Progenitor cell of endocrine pancreas (in vitro differentiated cells): ENCODE results near the gene PITX2. TPM values are rescaled to one million over a fixed set of nuclear protein-coding genes. Genes with fewer than 3 reads are reported as not detected.

Experiments used
- DNase-seq: peaks from one replicate; pipeline ENCODE4 v3.0.0; 2021; ENCODE audit warnings: low spot score; ENCODE audit not compliant: unreplicated experiment
- H3K27ac Mint-ChIP-seq: 2 replicates; pipeline ENCODE4 v1.8.0; 2021; ENCODE audit warnings: mild to moderate bottlenecking, moderate library complexity, mixed read lengths
- H3K27me3 Mint-ChIP-seq: 2 replicates; pipeline ENCODE4 v1.8.0; 2021; ENCODE audit warnings: mixed read lengths
- H3K36me3 Mint-ChIP-seq: 2 replicates; pipeline ENCODE4 v1.8.0; 2022; ENCODE audit warnings: mixed read lengths; ENCODE audit not compliant: insufficient read depth
- H3K4me1 Mint-ChIP-seq: 2 replicates; pipeline ENCODE4 v1.8.0; 2021; ENCODE audit warnings: low read depth, mixed read lengths
- H3K4me3 Mint-ChIP-seq: 2 replicates; pipeline ENCODE4 v1.8.0; 2021; ENCODE audit warnings: low read depth, mild to moderate bottlenecking, moderate library complexity, mixed read lengths
- H3K9me3 Mint-ChIP-seq: 2 replicates; pipeline ENCODE4 v1.8.0; 2021; ENCODE audit warnings: low read depth, mixed read lengths
- total RNA-seq: library from RNA; stranded (reverse); gene quantifications from 2 replicates; pipeline ENCODE4 v1.2.1, GENCODE V29; 2021
- TF ChIP-seq, protein P1 (sequence below): fragments of 200-600 bp; sonication (generic); IDR thresholded peaks from one replicate; pipeline ENCODE4 v1.5.0; 2021; ENCODE audit warnings: antibody characterized with exemption, mild to moderate bottlenecking; ENCODE audit not compliant: unreplicated experiment

The PITX2 gene
- total RNA-seq, 1 donor from 2014 or later: 5.3 TPM

- Mint-ChIP-seq H3K36me3 (no peaks in the 10 kb centered on the region), H3K27me3 (peaks cover 95% of the 10 kb centered on the region), H3K4me1 (peaks cover 36% of the 10 kb centered on the region)
These were observed 13.3 kb upstream of the PITX2 start for GRCh38 chr4:110636171-110636679.

GRCh38 chr4:110635163-110635865 is 12.4 kb upstream of the PITX2 start:
- DNase-seq: no peak
- TF ChIP-seq, protein P1, sequence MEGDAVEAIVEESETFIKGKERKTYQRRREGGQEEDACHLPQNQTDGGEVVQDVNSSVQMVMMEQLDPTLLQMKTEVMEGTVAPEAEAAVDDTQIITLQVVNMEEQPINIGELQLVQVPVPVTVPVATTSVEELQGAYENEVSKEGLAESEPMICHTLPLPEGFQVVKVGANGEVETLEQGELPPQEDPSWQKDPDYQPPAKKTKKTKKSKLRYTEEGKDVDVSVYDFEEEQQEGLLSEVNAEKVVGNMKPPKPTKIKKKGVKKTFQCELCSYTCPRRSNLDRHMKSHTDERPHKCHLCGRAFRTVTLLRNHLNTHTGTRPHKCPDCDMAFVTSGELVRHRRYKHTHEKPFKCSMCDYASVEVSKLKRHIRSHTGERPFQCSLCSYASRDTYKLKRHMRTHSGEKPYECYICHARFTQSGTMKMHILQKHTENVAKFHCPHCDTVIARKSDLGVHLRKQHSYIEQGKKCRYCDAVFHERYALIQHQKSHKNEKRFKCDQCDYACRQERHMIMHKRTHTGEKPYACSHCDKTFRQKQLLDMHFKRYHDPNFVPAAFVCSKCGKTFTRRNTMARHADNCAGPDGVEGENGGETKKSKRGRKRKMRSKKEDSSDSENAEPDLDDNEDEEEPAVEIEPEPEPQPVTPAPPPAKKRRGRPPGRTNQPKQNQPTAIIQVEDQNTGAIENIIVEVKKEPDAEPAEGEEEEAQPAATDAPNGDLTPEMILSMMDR: no peak
- no peak overlapping the region for H3K4me3 Mint-ChIP-seq
- peaks cover 95% of the 10 kb centered on the region for H3K27me3 Mint-ChIP-seq
- H3K36me3 Mint-ChIP-seq: no peaks in the 10 kb centered on the region
- H3K9me3 Mint-ChIP-seq: no peaks in the 10 kb centered on the region
- H3K4me1 Mint-ChIP-seq: peaks cover 32% of the 10 kb centered on the region
- H3K27ac Mint-ChIP-seq: no peak overlapping the region

More at GRCh38 chr4:110636171-110636679, 13.3 kb upstream of the PITX2 start:
- peak overlapping the region; percentile 67 for H3K4me3 Mint-ChIP-seq
- TF ChIP-seq, protein P1: no peak
- no peak for DNase-seq
- H3K9me3 Mint-ChIP-seq: no peaks in the 10 kb centered on the region
- peak overlapping the region; percentile 75 for H3K27ac Mint-ChIP-seq

DNA sequence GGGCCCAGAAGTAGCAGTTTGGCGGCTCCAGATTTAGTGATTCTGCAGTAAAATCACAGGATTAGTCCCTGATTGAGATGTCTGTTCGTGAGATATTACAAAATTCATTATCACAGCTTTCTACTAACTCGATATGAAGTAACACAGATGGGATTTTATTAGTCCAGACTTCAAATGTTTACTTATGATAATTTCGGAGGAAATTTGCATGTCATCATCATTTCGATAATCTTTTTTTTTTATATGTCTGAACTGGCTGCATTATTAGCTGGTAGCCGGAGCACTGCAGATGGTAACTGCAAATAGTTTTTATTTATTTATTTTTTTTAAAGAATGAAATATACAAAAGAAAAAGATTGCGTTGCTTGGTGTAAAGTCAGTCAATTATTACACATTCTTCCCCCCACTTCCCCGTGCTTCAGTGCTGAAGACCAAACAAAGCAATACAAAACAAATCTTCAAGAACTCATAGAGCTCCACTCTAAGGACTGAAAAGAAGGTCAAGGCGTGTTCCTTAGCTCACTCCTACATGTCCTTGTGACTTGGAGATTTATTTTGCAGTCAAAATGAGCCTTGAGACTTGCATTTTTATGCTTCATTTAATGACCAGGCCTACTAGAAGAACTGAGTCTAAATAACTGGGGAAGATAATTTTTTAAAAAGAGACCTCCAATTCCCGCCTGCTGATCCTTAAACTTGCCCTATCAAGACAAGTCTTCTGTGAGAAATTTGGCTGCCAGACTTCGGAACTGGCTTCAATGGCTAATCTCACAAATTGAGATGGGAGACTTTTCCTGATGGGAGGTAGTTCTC is 11.7 kb upstream of the PITX2 start:
- no peaks in the 10 kb centered on the region for H3K9me3 Mint-ChIP-seq
- H3K27ac Mint-ChIP-seq: no peak overlapping the region
- peaks cover 26% of the 10 kb centered on the region for H3K4me1 Mint-ChIP-seq
- H3K36me3 Mint-ChIP-seq: no peaks in the 10 kb centered on the region
- H3K27me3 Mint-ChIP-seq: peaks cover 94% of the 10 kb centered on the region
- no peak overlapping the region for H3K4me3 Mint-ChIP-seq
- TF ChIP-seq, protein P1: no peak
- no peak for DNase-seq

DNA sequence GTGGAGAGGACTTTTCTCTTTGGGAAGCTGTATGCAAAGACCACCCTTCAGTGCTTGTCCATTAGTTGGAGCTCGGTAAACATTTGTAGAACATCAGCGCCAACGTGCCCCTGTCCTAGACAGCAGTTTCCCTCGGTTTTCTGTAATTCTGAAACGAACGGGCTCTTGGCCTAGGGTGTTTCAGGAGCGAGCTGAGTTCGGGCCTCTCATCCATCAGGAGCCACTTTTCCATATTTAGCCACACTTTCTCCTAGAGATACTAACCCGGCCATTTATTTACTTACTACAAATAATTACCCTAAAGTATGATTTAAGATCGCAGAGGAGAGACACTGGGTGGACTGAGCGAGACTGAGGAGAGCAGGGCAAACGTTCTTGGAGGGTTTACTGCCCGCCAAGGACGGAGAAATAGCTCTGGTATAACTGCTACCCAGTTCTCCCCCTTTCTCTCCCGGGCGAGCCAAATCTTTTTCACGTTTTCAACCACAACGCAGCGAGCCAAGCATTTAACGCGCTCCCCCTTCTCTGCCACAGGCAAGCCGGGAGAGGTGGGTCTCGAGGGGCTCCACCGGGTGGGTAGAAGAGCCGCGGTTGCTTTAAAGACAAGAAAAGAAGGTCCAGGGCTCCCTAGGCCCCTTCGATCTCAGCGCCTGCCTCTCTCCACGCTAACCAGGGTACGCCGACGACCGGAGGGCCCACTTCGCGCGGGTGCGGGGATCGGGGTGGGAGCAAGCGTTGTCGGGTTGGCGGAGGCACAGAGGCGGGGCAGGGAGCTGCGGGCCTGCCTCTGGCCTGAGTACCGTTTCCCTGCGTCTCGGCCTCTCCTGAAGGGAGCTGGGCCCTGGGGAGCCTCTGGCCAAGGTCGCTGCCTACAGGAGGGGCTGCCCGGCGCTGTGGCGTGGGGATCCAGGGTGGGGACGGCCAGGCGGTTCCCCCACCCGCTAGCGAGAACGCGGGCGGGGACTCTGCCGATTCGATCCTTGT is 10.8 kb upstream of the PITX2 start:
- H3K4me3 Mint-ChIP-seq: peak overlapping the region; percentile 27
- TF ChIP-seq, protein P1: no peak
- H3K27me3 Mint-ChIP-seq: peaks cover 94% of the 10 kb centered on the region
- no peaks in the 10 kb centered on the region for H3K9me3 Mint-ChIP-seq
- peak overlapping the region; percentile 69 for H3K27ac Mint-ChIP-seq
- H3K4me1 Mint-ChIP-seq: peaks cover 24% of the 10 kb centered on the region
- no peak for DNase-seq
- no peaks in the 10 kb centered on the region for H3K36me3 Mint-ChIP-seq
